GM12872 (cell line): ENCODE results near the gene COPS8.

Experiments used
- CTCF ChIP-seq: IDR thresholded peaks from 3 replicates; pipeline ENCODE4 v1.5.1; 2011; ENCODE audit warnings: low read depth, mild to moderate bottlenecking, low read length, moderate library complexity; ENCODE audit not compliant: insufficient read depth

Gene COPS8

GRCh38 chr2:237147317-237147716 is 61.6 kb downstream of the COPS8 start:
- no peak for TF ChIP-seq CTCF

- TF ChIP-seq CTCF: no peak
These were observed 62.9 kb downstream of the COPS8 start for GRCh38 chr2:237148624-237149023.

- no peak for TF ChIP-seq CTCF
These were observed 63.7 kb downstream of the COPS8 start for GRCh38 chr2:237149425-237149824.
